K562 (cell line): ENCODE measurements around the gene FMNL2.

ENCODE experiments used
- CBX8 ChIP-seq: fragments of 200-600 bp; sonication (generic); IDR thresholded peaks from 2 replicates; pipeline ENCODE4 v1.6.1; 2012; ENCODE audit warnings: borderline replicate concordance, mixed run types, low read depth, mild to moderate bottlenecking, moderate library complexity, mixed read lengths, low read length, control low read depth, inconsistent platforms; ENCODE audit not compliant: poor library complexity, severe bottlenecking; ENCODE audit errors: extremely low read depth
- CHD2 ChIP-seq: IDR thresholded peaks from 2 replicates; pipeline ENCODE4 v1.6.1; 2011; ENCODE audit warnings: low read depth, low read length
- CTCF ChIP-seq, 3 experiments: IDR thresholded peaks in 2 of 3; conservative IDR thresholded peaks in 1 of 3; 2 replicates each; pipeline ENCODE4 v1.5.1; 2011 to 2012; ENCODE audit warnings: low read length in 3 of 3, mild to moderate bottlenecking in 3 of 3, control low read depth in 2 of 3, improper control_type of control experiment in 1 of 3, inconsistent platforms in 1 of 3, low read depth in 1 of 3, mixed read lengths in 1 of 3, moderate library complexity in 1 of 3; ENCODE audit not compliant: insufficient read depth in 2 of 3
- GABPA ChIP-seq: fragments of 200-800 bp; sonication (Bioruptor generic); conservative IDR thresholded peaks from 2 replicates; pipeline ENCODE4 v1.6.1; 2016; ENCODE audit warnings: low read depth, missing genetic modification characterization, missing compliant biosample characterization
- PCBP2 ChIP-seq: fragments of 200-400 bp; formaldehyde crosslinking; IDR thresholded peaks from 2 replicates; pipeline ENCODE4 v1.6.1; 2018; ENCODE audit warnings: low read length, low read depth, mild to moderate bottlenecking, moderate library complexity; ENCODE audit not compliant: poor library complexity, severe bottlenecking
- POLR2AphosphoS5 ChIP-seq: IDR thresholded peaks from 2 replicates; pipeline ENCODE4 v1.6.1; 2011; ENCODE audit warnings: mild to moderate bottlenecking, low read depth, low read length, moderate library complexity; ENCODE audit not compliant: control insufficient read depth, insufficient read depth
- TAF1 ChIP-seq: IDR thresholded peaks from 2 replicates; pipeline ENCODE4 v1.6.1; 2011; ENCODE audit warnings: mild to moderate bottlenecking, low read length, moderate library complexity; ENCODE audit not compliant: insufficient read depth, control insufficient read depth, severe bottlenecking; ENCODE audit errors: extremely low read depth
- TBL1XR1 ChIP-seq, 2 experiments: IDR thresholded peaks; 2 replicates each; pipeline ENCODE4 v1.6.1; 2012; ENCODE audit warnings: improper control_type of control experiment in 2 of 2, low read length in 2 of 2, mild to moderate bottlenecking in 1 of 2
- ZKSCAN1 ChIP-seq: fragments of 150-350 bp; IDR thresholded peaks from 2 replicates; pipeline ENCODE4 v1.6.1; 2016; ENCODE audit warnings: low read depth, low read length
- TF ChIP-seq, protein P1 (sequence below): fragments of 250-450 bp; sonication (Bioruptor Pico); IDR thresholded peaks from 2 replicates; pipeline ENCODE4 v1.5.0; 2022; ENCODE audit warnings: mild to moderate bottlenecking

DNA sequence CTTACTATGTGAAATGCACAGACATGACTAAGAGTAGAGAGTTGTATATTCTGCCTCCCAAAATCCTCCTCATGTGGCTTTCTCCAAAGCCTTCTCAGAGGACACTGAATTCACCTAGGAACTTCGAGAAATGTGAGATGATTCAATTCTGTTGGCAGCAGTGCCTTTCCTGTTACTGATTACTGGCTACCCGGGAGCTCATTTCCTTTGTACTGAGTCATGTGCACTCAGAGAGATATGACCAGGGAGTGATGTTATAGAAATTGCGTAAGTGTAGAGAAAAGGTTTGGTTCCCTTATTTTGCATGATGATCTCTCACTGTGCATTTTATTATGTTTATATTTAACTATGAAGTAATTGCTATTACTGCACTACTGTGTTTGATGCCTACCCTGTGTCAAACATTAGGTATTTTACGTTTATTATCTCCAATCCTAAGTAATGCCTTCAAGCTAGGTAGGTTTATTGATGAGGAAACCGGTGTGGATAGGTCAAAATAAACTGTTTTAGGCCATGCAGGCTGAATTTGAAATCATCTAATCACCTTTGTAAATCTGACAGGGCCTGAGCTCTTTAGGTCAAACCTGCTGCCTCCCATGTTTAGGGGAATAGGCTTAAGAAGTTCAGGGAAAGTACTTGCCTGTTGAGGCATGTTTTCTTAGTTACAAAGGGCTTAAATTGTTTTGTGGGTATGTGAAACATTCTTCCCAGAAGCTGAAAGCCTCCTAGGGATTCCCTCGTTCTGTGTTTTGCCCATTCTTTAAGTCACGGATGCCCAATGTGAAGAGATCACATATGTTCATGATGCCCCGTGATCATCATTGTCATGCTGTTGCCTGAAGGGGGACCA, 86.8 kb downstream of the FMNL2 start:
- TF ChIP-seq CTCF (IDR thresholded peaks at IDR 0.05 in 2 of 3, conservative IDR thresholded peaks at IDR 0.05 in 1 of 3; ENCODE audit: insufficient read depth in 2 of 3, low read depth in 1 of 3, low read length in 3 of 3) = no peak
- no peak for TF ChIP-seq CHD2
- TF ChIP-seq, protein P1, sequence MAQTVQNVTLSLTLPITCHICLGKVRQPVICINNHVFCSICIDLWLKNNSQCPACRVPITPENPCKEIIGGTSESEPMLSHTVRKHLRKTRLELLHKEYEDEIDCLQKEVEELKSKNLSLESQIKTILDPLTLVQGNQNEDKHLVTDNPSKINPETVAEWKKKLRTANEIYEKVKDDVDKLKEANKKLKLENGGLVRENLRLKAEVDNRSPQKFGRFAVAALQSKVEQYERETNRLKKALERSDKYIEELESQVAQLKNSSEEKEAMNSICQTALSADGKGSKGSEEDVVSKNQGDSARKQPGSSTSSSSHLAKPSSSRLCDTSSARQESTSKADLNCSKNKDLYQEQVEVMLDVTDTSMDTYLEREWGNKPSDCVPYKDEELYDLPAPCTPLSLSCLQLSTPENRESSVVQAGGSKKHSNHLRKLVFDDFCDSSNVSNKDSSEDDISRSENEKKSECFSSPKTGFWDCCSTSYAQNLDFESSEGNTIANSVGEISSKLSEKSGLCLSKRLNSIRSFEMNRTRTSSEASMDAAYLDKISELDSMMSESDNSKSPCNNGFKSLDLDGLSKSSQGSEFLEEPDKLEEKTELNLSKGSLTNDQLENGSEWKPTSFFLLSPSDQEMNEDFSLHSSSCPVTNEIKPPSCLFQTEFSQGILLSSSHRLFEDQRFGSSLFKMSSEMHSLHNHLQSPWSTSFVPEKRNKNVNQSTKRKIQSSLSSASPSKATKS = no peak
- TF ChIP-seq TAF1 = no peak
- no peak for TF ChIP-seq CBX8
- no peak for TF ChIP-seq POLR2AphosphoS5
- no peak for TF ChIP-seq TBL1XR1 (IDR thresholded peaks at IDR 0.05; ENCODE audit: low read length in 2 of 2)
- no peak; the same call in 1 of the 2 replicates for TF ChIP-seq GABPA (tag)
- no peak for TF ChIP-seq PCBP2
- TF ChIP-seq ZKSCAN1 = no peak
